Measurements from ENCODE around the gene ACBD6. TPM values are rescaled to one million over a fixed set of nuclear protein-coding genes. Genes with fewer than 3 reads are reported as not detected.

ACBD6 gene
- total RNA-seq, 1 donor from 2014 or later: 49.1 TPM

DNA sequence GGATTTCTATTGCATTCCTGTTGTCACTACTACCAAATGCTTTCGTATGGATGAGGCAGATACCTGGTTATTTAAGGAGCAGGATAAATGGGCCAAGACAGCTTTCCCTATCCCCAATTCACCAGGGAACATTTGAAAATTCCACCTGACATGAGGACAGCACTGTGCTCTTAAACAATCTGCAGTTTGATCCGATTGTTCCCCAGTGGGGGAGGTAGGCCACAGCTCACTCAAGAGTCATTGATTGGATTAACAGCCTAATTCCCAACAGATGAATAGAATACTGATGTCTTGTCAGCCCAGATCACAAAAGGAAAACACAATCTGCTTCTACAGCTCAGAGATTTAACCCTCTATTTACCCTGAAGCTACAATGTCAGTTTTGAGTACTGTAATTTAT, 148.4 kb downstream of the ACBD6 start:
- H3K4me3 Mint-ChIP-seq: no peak overlapping the region
- no peak overlapping the region for H3K27ac Mint-ChIP-seq
- DNase-seq (ENCODE audit: extremely low spot score, unreplicated experiment): no peak
- no peaks in the 10 kb centered on the region for H3K9me3 Mint-ChIP-seq
- H3K36me3 Mint-ChIP-seq: peaks cover 4% of the 10 kb centered on the region
- peaks cover 8% of the 10 kb centered on the region for H3K4me1 Mint-ChIP-seq (ENCODE audit: unreplicated experiment)
- H3K27me3 Mint-ChIP-seq: no peaks in the 10 kb centered on the region
- TF ChIP-seq, protein P1, sequence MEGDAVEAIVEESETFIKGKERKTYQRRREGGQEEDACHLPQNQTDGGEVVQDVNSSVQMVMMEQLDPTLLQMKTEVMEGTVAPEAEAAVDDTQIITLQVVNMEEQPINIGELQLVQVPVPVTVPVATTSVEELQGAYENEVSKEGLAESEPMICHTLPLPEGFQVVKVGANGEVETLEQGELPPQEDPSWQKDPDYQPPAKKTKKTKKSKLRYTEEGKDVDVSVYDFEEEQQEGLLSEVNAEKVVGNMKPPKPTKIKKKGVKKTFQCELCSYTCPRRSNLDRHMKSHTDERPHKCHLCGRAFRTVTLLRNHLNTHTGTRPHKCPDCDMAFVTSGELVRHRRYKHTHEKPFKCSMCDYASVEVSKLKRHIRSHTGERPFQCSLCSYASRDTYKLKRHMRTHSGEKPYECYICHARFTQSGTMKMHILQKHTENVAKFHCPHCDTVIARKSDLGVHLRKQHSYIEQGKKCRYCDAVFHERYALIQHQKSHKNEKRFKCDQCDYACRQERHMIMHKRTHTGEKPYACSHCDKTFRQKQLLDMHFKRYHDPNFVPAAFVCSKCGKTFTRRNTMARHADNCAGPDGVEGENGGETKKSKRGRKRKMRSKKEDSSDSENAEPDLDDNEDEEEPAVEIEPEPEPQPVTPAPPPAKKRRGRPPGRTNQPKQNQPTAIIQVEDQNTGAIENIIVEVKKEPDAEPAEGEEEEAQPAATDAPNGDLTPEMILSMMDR (conservative IDR thresholded peaks at IDR 0.05): no peak

DNA sequence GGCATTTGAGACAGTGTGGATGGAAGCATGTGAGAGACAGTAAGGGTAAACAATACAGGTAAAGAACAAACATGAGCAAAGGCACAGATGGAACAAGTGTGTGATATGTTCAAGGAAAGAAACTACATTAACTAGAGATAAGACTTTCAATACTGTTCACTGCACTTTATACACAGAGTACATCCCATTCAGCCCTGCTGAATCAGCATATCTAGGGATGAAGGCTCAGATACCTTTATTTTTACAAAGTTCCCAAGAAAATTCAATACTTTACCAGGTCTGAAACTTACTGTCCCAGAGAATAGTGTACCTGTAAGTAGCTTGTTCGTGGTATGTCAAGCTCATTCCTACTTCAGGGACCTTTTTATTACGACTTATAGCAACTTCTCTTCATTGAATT, 149.8 kb downstream of the ACBD6 start:
- H3K4me1 Mint-ChIP-seq (ENCODE audit: unreplicated experiment): peaks cover 4% of the 10 kb centered on the region
- no peak for DNase-seq (ENCODE audit: extremely low spot score, unreplicated experiment)
- H3K27me3 Mint-ChIP-seq: no peaks in the 10 kb centered on the region
- TF ChIP-seq, protein P1 (conservative IDR thresholded peaks at IDR 0.05): no peak
- H3K9me3 Mint-ChIP-seq: no peaks in the 10 kb centered on the region
- H3K27ac Mint-ChIP-seq: no peak overlapping the region
- H3K36me3 Mint-ChIP-seq: peaks cover 4% of the 10 kb centered on the region
- no peak overlapping the region for H3K4me3 Mint-ChIP-seq

DNA sequence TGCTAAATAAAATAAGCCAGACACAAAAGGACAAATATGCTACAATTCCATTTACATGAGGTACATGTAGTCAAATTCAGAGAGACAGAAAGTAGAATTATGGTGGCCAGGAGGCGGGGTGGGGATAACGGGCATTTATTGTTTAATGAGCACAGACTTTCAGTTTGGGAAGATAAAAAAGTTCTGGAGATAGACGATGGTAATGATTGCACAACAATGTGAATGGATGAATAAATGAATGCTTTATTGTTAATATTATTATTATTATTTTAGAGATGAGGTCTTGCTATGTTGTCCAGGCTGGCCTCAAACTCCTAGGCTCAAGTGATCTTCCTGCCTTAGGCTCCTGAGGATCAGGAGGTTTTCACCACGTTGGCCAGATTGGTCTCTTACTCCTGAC, 150.4 kb downstream of the ACBD6 start:
- H3K4me3 Mint-ChIP-seq: no peak overlapping the region
- H3K27me3 Mint-ChIP-seq: no peaks in the 10 kb centered on the region
- peaks cover 4% of the 10 kb centered on the region for H3K4me1 Mint-ChIP-seq (ENCODE audit: unreplicated experiment)
- DNase-seq (ENCODE audit: extremely low spot score, unreplicated experiment): no peak
- no peak overlapping the region for H3K27ac Mint-ChIP-seq
- TF ChIP-seq, protein P1 (conservative IDR thresholded peaks at IDR 0.05): no peak
- no peaks in the 10 kb centered on the region for H3K9me3 Mint-ChIP-seq
- H3K36me3 Mint-ChIP-seq: peaks cover 6% of the 10 kb centered on the region

- DNase-seq (ENCODE audit: extremely low spot score, unreplicated experiment): no peak
- H3K27me3 Mint-ChIP-seq: no peaks in the 10 kb centered on the region
- H3K36me3 Mint-ChIP-seq: peaks cover 4% of the 10 kb centered on the region
- H3K27ac Mint-ChIP-seq: no peak overlapping the region
- TF ChIP-seq, protein P1 (conservative IDR thresholded peaks at IDR 0.05): no peak
- no peaks in the 10 kb centered on the region for H3K9me3 Mint-ChIP-seq
- H3K4me3 Mint-ChIP-seq: no peak overlapping the region
- peaks cover 5% of the 10 kb centered on the region for H3K4me1 Mint-ChIP-seq (ENCODE audit: unreplicated experiment)
Observed at GRCh38 chr1:180345148-180345547, 157.2 kb downstream of the ACBD6 start.

DNA sequence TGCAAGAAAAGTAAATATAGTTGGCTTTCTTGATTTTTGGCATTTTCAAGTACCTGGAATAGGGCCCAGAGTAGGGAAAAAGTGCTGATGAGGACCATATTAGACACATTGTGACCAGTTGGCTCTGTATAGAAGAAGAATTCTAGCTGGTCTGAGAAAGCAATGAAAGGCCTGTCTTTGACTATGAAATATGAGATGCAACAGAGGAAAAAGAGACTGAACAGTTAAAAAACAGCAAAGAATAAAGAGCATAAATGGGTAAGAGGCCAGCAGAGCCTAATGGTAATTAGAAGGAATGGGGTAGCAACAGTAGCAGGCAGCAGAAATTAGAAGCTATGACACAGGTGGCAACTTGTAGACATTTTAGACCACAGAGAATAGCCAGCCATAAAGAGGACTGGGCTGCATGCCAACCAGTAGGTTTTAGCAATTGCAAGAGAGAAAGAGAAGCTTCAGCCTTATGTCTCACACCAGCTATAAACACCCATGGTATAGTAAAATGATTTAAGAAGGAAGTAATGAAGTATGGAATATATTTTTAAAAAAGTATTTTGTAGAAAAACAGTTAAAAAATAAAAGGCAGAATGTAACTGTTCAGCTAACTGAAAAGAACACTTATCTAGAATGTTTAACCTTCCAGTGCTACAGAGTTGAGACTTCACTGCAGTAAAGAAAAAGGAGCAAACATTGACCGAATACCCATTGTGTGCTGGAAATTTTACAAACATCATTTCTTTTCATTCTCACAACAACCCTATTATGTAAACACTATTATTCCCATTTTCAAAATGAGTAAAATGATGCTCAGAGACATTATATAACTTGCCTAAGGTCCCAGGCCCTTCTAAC, 158.2 kb downstream of the ACBD6 start:
- Mint-ChIP-seq H3K4me1 (ENCODE audit: unreplicated experiment) (peaks cover 5% of the 10 kb centered on the region), H3K9me3 (no peaks in the 10 kb centered on the region), H3K27me3 (no peaks in the 10 kb centered on the region), H3K36me3 (peaks cover 7% of the 10 kb centered on the region), H3K4me3 (no peak overlapping the region), H3K27ac (no peak overlapping the region)
- no peak for DNase-seq (ENCODE audit: extremely low spot score, unreplicated experiment)
- TF ChIP-seq, protein P1 (conservative IDR thresholded peaks at IDR 0.05): no peak

Data from type B pancreatic cell (in vitro differentiated cells).